Measurements from ENCODE around the gene SLC43A3.

SLC43A3 gene

DNA sequence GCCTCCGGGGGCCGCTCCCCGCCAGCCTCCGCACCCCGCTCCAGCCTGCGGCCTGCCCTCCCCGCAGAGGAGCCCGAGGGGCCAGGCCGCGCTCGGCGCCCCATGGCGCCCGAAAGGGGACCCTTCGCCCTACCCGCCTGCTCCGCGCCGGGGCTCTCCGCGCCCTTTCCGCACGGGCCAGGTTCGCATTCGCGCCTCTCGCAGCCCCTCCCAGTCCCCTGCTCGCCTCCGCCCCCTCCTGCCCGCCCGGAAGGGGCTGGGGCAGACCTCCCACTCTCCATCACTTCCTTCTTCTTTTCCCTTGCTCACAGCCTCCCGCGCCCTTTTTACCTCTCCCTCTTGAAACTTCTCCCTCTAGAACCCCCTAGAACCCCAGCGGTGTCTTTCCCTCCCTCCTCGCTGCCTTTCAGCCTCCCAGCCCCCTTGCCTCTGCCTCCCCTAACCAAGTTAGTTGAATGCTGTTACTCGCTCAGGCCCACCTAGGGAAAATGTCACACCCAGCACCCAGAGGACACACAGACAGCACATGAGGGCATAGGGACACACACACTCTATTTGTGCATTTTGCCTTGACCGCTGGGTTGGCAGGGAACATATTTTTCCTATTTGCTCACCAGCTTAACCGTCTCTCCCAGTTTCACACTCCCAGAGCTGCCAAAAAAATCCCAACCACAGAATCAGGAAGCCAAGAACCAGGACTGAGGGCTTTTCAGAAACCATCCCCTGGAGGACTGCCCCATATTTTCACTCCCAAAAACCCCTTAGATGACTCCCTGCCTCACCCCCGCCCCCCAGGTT lies at the start of gene SLC43A3:
Gene SLC43A3, minus strand, starts transcription at position 193 of the 798 bp plus-strand sequence. CDS start 949 bp downstream, outside the sequence.
- no peak for DNase-seq

DNA sequence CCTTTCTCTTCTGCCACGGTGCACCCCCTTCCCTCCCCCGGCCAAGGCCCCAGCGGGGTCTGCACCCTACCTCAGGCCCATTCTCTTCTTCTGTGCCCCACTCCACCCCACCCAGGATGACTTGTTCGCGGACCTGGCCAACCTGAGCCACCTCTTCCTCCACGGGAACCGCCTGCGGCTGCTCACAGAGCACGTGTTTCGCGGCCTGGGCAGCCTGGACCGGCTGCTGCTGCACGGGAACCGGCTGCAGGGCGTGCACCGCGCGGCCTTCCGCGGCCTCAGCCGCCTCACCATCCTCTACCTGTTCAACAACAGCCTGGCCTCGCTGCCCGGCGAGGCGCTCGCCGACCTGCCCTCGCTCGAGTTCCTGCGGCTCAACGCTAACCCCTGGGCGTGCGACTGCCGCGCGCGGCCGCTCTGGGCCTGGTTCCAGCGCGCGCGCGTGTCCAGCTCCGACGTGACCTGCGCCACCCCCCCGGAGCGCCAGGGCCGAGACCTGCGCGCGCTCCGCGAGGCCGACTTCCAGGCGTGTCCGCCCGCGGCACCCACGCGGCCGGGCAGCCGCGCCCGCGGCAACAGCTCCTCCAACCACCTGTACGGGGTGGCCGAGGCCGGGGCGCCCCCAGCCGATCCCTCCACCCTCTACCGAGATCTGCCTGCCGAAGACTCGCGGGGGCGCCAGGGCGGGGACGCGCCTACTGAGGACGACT lies 49.3 kb upstream of the SLC43A3 start:
- DNase-seq = no peak

DNA sequence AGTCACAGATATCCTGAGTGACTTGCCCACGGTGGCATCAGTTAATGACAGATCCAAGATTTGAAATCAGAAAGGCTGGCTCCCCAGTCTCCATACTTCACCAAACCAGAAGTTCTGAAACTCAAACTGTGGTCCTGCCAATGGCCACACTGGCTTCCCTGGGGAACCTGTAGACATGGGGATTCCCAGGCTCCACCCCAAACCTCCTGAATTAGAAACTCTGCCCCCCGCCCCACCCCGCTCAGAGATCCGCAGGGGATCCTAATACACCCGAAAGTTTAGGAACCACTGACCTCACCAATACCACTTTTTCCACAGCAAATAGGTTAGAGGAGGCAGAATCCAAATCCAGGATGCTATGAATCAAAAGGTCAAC lies 48.7 kb upstream of the SLC43A3 start:
- DNase-seq = no peak

DNA sequence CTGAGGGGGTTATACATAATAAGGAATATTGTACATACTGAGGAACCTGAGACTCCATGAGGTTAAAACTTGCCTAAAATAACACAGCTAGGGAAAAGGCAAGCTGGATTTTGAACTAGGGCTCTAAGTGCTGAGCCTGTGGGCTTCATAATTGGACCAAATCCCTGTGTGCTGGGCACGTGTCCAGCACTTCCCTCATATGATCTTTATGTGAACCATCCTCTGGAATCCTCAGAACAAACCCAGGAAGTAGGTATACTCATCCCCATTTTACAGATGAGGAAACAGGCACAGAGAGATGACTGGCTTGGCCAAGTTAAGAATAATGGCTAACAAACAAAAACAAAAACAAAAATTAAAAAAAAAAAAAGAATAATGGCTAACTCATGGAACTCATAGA lies 48.3 kb upstream of the SLC43A3 start:
- DNase-seq = no peak

DNA sequence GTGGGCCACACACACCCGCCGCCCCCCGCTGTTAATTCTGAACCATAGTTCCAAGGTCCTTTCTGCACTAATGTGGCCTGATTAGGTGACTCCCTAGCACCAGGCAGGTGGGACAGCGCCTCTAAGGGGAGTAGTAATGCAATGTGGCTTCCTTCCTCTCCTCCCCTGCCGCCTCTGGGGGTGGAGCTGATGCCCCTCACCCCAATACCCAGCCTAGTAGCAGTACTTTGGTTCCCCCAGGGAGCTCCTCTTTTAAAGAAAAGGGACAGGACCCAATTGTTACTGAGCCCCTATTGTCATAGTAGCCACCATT lies 47.8 kb upstream of the SLC43A3 start:
- DNase-seq = no peak

DNA sequence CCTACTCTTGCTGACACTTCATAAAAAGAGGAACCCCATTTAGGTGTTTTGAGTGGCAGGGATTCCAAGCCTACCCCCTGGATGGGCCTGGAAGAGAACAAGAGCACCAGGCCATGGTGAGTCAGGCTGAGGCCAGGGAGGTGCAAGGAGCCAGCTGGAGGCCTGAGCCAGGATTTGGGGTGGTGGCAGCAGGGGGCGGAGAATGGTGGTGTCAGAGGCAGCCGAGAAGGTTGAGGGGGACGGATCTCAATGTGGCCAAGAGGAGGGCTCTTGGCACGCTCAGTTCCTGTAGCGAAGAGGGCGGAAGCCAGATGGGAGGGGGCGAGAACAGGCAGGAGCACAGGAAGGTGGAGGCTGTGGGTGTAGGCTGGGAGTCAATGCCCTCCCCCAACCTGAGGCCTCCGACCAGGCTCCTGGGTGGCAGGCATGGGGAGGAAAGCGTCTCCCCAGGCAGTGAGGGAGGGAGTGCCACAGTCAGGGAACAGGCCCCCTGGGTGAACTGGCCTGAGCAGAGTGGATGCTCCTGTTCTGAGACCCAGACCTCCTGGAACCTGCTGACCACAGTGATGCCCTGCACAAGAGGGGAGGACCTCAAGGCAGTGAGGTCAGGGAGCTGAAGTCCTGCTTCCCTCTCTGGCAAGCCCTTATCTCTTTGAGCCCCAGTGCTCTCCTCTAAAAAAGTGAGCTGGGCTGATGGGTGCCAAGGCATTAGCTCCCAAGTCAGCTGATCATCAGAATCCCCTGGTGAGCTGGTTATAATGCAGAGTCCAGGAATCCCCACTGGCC lies 47.3 kb upstream of the SLC43A3 start:
- DNase-seq = no peak

DNA sequence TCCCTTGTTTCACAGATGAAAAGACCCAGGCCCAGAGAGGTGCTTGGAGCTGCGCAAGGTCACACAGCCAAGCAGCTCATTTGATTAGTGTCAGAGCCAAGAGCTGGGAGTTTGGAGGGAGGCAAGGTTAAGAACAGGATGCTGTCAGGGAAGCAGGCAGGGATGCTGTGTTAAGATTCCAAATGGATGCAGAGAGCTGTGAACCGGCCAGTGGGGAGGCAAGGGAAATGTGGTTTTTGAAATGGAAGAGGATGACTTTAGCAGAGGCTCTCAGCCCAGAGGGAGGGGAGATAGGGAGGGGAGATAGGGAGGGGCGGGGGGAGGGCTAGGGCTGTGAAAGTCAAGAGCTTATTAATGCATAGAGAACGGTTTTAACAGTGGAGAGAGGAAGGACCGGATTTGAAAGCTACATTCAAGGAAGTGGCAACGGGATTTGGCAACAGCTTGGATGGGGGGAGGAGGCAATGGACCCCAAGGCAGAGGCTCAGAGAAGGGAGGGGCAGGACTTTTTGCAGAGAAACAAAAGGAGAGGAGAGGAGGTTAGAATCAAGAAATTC lies 46.4 kb upstream of the SLC43A3 start:
- no peak for DNase-seq

DNA sequence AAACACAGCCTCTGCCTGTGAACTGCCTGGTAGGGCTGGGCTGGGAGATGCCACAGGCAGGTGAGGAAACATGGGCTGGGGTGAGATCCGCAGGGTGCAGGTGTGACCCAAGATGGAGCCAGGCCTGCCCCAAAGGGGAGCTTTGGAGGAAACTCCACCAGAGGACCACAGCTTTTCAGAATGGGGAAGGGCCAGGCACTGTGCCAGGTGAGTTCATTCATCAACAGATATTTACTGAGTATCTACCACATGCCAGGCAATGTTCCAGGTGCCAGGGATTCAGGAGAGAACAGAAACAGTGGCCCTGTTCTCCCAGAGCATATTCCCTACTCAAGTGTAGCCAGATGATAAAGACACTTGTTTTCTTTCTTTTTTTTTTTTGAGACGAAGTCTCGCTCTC lies 44.6 kb upstream of the SLC43A3 start:
- DNase-seq = no peak

DNA sequence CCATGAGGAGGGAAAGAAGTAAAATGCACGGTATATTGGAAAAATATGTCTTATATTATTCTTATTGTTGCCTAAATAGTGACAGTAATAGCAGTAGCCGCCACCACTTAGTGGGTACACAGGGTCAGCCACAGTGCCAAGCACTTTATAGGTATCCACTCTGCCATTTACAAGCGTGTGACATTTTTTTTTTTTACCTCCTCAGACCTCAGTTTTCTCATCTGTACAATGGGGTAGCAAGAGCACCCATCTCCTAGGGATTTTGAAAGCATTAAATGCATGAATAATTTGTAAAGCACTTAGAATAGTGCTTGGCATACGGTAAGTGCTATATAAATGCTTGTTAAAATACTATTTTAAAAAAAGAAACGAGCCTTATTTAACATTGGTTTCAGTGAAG lies 42.3 kb upstream of the SLC43A3 start:
- DNase-seq = no peak

DNA sequence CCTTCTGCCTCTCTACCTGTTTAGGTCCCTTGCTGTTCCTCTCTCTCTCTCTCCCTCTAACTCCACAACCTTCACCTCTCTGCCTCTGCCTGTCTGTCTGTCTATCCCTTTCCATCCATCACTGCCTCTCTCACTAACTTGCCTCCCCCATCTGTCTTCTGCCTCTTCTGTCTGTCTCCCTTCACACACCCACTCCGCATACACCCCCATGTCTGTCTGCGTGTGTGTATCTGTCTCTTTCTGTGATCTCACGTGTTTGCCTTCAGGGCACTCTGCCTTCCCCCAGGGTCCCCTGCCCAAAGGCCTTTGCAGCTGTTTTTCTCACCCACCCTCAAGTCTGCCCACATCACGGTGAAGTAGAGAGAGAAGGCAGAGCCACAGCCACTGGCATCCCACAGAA lies 41.4 kb upstream of the SLC43A3 start:
- DNase-seq = no peak

DNA sequence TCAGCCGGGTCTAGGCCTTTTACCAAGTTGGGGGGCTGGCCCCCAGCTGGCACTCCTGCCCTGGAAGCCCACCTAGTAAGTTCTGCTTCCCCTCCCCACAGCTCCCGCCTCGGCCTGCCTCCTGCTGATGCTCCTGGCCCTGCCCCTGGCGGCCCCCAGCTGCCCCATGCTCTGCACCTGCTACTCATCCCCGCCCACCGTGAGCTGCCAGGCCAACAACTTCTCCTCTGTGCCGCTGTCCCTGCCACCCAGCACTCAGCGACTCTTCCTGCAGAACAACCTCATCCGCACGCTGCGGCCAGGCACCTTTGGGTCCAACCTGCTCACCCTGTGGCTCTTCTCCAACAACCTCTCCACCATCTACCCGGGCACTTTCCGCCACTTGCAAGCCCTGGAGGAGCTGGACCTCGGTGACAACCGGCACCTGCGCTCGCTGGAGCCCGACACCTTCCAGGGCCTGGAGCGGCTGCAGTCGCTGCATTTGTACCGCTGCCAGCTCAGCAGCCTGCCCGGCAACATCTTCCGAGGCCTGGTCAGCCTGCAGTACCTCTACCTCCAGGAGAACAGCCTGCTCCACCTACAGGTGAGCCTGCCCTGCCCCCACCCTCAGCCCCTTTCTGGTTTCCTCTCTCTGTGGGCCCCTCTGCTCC lies 40.7 kb upstream of the SLC43A3 start:
- no peak for DNase-seq

DNA sequence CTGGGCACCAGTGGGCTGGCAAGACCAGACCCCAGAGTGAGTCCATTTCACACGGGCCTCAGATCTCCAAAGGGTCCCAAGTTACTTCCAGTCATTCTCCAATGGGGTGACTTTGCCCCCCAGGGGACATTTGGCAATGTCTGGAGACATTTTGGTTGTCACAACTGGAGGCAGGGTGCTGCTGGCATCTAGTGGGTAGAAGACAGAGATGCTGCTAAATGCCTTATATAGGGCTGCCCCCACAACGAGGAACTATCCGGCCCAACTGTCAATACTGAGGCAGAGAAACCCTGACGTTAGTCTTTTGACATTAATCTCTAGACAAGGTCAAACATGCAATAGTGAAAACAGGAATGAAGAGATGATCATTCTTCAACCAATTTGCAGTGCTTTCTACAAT lies 39.8 kb upstream of the SLC43A3 start:
- DNase-seq = no peak

DNA sequence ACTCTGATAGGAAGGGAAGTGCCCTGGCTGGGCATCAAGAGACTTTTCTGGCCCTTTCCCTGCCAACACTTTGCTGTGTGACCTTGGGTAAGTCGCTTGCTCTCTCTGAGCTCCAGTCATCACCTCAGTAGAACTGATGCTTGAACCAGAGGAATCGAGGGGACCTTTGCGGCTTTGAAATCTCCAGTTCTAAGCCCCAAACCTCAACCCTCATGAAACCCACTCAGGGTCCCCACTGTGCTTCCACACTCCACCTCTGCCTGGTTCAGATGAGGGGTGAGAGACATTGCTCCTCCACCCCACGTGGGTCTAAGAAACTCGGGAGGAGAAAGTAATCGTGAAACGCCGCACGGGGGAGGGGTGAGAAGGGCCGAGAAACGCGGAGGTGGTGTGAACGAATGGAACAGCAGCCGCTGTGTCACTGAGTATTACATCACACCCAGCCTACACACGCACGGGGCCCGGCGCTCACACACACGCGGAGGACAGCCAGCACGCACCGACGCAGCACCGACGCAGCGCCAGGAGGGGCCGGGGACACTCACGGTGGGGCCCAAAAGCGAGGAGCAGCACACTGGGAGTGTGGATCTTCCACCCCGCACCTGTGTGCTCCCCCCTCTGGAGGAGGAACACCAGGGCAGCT lies 37.7 kb upstream of the SLC43A3 start:
- no peak for DNase-seq

DNA sequence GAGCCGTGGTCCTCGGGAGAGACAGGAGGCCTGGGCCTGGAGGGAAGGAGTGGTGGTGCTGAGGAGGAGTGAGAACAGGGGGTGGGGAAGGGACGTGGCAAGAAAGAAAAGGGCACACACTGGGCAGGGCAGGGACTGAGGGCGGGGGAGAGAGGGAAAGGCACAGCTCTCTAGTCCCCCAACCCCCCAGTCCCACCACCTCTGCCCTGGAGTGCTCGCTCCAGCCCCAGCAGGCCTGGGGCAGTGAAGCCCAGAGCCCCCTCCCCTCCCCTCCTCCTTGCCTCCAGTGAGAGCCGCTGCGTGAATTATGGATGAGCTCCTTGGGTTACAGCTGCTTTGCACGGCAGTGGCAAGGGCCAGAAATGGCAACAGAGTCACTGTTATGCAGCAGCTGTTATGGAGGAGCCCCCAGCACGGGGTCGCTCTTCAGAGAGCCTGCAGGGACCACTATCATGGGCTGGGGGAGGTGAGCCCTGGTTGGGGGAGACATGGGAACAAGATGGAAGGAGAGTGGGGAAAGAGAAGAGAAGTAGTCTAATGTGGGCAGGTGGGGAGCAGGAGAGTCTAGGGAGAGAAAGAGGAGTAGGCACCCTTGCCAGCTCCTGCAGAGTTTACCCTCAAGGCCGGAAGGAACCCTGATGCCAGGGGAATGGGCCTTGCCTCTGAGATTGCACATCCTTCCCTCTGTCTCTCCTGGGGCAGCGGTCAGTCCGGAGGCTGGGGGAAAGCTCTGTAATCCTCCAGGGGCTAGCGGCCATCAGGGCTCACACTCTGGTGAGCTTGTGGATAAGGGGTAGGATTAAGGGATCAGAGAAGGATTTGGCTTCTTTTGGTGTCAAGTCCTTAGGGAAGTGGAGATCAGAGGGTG lies 37.0 kb upstream of the SLC43A3 start:
- no peak for DNase-seq

DNA sequence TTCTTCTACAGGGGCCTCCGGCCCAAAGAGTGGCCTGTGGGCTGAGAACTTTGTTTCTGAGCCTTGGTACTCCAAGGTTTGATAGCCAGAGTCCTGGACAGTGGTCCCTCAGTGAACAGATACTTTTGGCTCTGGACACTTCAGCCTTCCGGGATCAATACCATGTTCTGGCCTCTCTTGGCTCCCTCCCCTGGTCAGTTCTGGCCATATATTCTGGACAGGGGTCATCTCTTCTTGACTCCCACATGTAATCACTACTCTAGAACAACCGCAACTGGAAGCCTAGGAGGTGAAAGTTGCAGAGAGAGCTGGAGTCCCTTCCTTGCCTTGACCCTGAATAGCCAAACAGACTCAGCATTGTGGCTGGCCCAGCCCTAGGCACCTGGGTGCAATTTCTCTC lies 35.7 kb upstream of the SLC43A3 start:
- DNase-seq = no peak

DNA sequence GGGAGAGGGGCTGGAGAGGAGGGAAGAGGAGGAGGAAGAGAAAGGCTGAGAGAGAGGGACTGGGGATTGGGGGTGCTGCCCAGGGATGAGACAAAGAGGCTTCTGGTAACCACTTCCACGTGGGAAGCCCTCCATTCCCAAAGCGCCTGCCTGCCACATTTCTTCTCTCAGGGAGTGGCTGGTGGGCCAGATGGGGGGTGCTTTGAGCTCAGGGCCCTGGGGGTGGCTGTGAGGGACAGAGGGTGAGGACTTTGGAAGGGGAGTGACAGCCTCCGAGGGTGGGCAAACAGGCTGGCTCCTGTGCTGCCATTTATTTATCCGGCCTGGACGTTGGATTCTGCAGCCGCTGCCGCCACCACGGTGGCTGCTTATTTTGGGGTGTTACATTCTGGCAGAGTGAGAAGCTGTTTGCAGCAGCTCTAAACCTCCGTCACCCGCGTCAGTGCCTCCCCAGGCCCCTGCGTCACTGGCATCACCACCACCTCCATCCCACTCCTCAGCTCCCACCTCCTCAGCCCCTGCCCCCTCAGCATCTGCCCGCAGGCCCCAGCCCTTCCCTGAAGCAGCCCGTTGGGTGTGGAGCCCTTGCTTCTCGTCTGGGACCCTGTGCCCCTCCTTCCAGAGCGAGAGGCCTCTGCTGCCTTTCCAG lies 35.0 kb upstream of the SLC43A3 start:
- no peak for DNase-seq

DNA sequence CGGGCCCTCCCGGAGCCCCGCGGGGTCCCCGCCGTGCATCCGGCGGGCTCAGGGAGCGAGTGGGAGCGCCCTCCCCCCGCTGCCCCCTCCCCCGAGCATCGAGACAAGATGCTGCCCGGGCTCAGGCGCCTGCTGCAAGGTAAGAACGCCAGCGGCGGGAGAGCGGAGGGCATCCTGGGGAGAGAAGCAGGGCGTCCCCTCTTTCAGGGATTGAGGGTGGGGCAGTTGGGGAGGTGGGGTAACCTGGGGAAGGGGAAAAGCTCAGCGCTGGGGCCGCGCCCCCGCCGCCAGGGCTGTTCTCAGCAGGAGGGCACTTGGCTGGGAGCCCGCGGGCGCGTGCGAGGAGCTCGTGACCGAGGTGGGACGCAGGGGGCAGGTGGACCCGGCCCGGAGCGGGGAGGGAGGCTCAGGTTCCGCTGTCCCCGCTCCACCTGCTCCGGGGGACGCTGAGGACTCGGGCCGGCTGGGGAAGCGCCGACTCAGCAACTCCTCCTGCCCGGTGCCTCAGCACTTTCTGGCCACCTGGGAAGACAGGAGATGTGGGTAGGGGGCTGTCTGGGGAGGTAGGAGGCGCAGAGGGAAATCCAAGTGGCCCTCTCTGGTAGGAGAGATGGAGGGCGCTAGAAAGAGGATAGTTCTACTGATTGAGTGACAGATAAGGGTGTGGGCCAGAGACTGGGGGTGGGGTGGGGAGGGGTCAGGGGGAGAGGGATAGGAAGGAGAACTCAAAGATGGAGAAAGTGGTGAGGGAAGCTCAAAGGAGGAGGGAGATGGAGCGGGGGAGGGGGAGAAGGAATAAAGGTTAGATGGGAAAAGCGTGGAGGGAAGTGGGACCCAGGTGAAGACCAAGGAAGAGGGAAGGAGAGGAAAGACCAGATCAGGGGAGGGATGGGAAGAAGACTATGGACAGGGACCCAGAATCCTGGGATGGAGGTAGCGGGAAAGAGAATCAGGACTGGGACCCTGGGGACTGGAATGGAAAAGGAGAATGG lies 34.1 kb upstream of the SLC43A3 start:
- DNase-seq = no peak

DNA sequence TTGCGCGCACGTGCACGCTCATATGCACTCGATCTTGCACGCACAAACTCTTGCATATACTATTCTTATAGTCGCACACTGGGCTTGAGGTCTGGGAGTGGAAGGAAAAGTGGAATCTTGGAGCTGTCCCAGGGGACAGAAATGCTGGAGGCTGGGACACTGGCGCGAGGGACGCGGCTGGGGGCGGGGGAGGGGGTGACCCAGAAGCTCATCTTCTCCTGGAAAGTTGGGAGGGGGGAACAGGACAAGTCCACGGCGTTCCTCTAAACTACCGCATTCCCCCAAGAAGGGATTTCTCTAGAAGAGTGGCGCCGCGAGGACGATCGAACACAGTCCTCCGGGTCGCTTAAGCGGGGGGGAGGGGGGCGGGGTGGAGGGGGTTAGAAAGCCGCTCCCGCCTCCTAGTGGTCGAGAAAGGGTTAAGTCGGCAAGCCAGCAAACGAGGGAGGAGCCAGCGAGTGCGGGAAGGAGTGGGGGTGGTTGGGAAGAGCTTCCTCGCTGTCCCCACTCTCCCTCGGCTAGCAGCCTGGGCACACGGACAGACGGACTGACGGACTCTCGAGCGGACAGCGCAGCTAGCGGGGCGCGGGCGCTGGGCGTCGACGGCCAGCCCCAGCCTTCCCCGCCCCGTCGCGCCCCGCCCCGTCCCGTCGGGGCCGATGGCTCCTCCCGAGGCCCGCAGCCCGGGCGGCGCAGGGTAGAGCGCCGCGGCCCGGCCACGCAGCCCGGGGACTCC lies 33.3 kb upstream of the SLC43A3 start, which contains the start of gene RTN4RL2:
Gene RTN4RL2, plus strand, starts transcription at position 507 of the 736 bp plus-strand sequence. CDS start 338 bp downstream, outside the sequence.
- no peak for DNase-seq

Data from NCI-H2107 (cell line).